GM23338 (cell line): ENCODE measurements around the gene H1-8. TPM values are rescaled to one million over a fixed set of nuclear protein-coding genes. Genes with fewer than 3 reads are reported as not detected.

Experiments
- ATAC-seq: fragments of 200-7000 bp; cut with Tn5 transposase; 3 replicates; pipeline ENCODE4 v1.9.1; 2020
- DNase-seq: peaks from one replicate; pipeline ENCODE4 v3.0.0-alpha.2; 2015; ENCODE audit warnings: low spot score
- H2AFZ ChIP-seq: fragments of 200-600 bp; sonication (generic); 2 replicates; pipeline ENCODE4 v1.8.0; 2016; ENCODE audit warnings: antibody characterized with exemption, mild to moderate bottlenecking, moderate library complexity
- H3F3A ChIP-seq: fragments of 200-600 bp; sonication (generic); replicated peaks from 2 replicates; pipeline ENCODE4 v1.8.0; 2017; ENCODE audit warnings: antibody characterized with exemption, mixed run types, low read depth
- H3K27ac ChIP-seq: fragments of 200-600 bp; sonication (generic); 2 replicates; pipeline ENCODE4 v1.6.1; 2016; ENCODE audit warnings: low read depth
- H3K27me3 ChIP-seq: fragments of 200-600 bp; sonication (generic); 2 replicates; pipeline ENCODE4 v1.8.0; 2016; ENCODE audit warnings: mild to moderate bottlenecking, mixed run types, moderate library complexity; ENCODE audit not compliant: insufficient read depth
- H3K36me3 ChIP-seq: fragments of 200-600 bp; sonication (generic); 2 replicates; pipeline ENCODE4 v1.8.0; 2016; ENCODE audit warnings: mild to moderate bottlenecking; ENCODE audit not compliant: insufficient read depth
- H3K4me1 ChIP-seq: fragments of 200-600 bp; sonication (generic); 2 replicates; pipeline ENCODE4 v1.8.0; 2016; ENCODE audit warnings: mild to moderate bottlenecking, moderate library complexity; ENCODE audit not compliant: insufficient read depth
- H3K4me2 ChIP-seq: fragments of 200-600 bp; sonication (generic); 2 replicates; pipeline ENCODE4 v1.7.1; 2017; ENCODE audit warnings: mixed run types
- H3K4me3 ChIP-seq: fragments of 200-600 bp; sonication (generic); 2 replicates; pipeline ENCODE4 v1.6.1; 2016; ENCODE audit warnings: mixed run types
- H3K79me2 ChIP-seq: fragments of 200-600 bp; sonication (generic); replicated peaks from 2 replicates; pipeline ENCODE4 v1.8.0; 2017; ENCODE audit warnings: mild to moderate bottlenecking; ENCODE audit not compliant: insufficient read depth
- H3K9me2 ChIP-seq: fragments of 200-600 bp; sonication (generic); 2 replicates; pipeline ENCODE4 v1.8.0; 2017; ENCODE audit not compliant: insufficient read depth
- H4K20me1 ChIP-seq: fragments of 200-600 bp; sonication (generic); replicated peaks from 2 replicates; pipeline ENCODE4 v1.8.0; 2017; ENCODE audit warnings: mild to moderate bottlenecking; ENCODE audit not compliant: insufficient read depth
- H3K27ac Mint-ChIP-seq: 2 replicates; pipeline ENCODE4 v1.8.0; 2020; ENCODE audit warnings: inconsistent platforms, mild to moderate bottlenecking, moderate library complexity, mixed read lengths
- H3K27me3 Mint-ChIP-seq: 3 replicates; pipeline ENCODE4 v1.8.0; 2022; ENCODE audit warnings: low read depth, mild to moderate bottlenecking, moderate library complexity, mixed read lengths, inconsistent platforms; ENCODE audit not compliant: insufficient read depth, poor library complexity
- H3K36me3 Mint-ChIP-seq: 3 replicates; pipeline ENCODE4 v1.8.0; 2021; ENCODE audit warnings: low read depth, mild to moderate bottlenecking, inconsistent platforms, moderate library complexity, mixed read lengths
- H3K4me1 Mint-ChIP-seq: 3 replicates; pipeline ENCODE4 v1.8.0; 2020; ENCODE audit warnings: mild to moderate bottlenecking, inconsistent platforms, mixed read lengths
- H3K4me3 Mint-ChIP-seq: 3 replicates; pipeline ENCODE4 v1.8.0; 2021; ENCODE audit warnings: moderate library complexity, mild to moderate bottlenecking, inconsistent platforms, mixed read lengths
- H3K9me3 Mint-ChIP-seq: 3 replicates; pipeline ENCODE4 v1.8.0; 2020; ENCODE audit warnings: moderate library complexity, mild to moderate bottlenecking, inconsistent platforms, mixed read lengths
- CREB1 ChIP-seq: fragments of 250-450 bp; sonication (Bioruptor Pico); IDR thresholded peaks from 2 replicates; pipeline ENCODE4 v1.5.0; 2020; ENCODE audit warnings: low read depth, mild to moderate bottlenecking, moderate library complexity
- EZH2phosphoT487 ChIP-seq: fragments of 200-600 bp; sonication (generic); IDR thresholded peaks from one replicate; pipeline ENCODE4 v1.8.1; 2018; ENCODE audit warnings: antibody characterized with exemption; ENCODE audit not compliant: unreplicated experiment
- JUNB ChIP-seq: IDR thresholded peaks from one replicate; pipeline ENCODE4 v1.6.1; 2016; ENCODE audit warnings: antibody characterized with exemption; ENCODE audit not compliant: unreplicated experiment
- NANOG ChIP-seq: IDR thresholded peaks from 2 replicates; pipeline ENCODE4 v1.6.1; 2016; ENCODE audit warnings: antibody characterized with exemption, borderline replicate concordance
- POLR2AphosphoS5 ChIP-seq: IDR thresholded peaks from 2 replicates; pipeline ENCODE4 v1.6.1; 2016; ENCODE audit warnings: antibody characterized with exemption, low read depth
- STAT1 ChIP-seq: IDR thresholded peaks from one replicate; pipeline ENCODE4 v1.6.1; 2016; ENCODE audit warnings: antibody characterized with exemption; ENCODE audit not compliant: unreplicated experiment
- ZNF114 ChIP-seq: fragments of 250-450 bp; sonication (Bioruptor Pico); IDR thresholded peaks from 2 replicates; pipeline ENCODE4 v1.5.0; 2020; ENCODE audit warnings: mild to moderate bottlenecking, moderate library complexity
- polyA plus RNA-seq: library from polyadenylated mRNA; unstranded; fragments of >200 nt; fragmentation: Nextera tagmentation; extraction: Ambion mirVana; gene quantifications from 2 replicates; pipeline ENCODE4 v1.2.1, GENCODE V29; 2016
- total RNA-seq: library from RNA; depleted of rRNA; stranded (reverse); fragments of >200 nt; shearing (Covaris generic); gene quantifications from 2 replicates; pipeline ENCODE4 v1.2.3, GENCODE V29; 2014
- TF ChIP-seq, protein P1 (sequence below): fragments of 250-450 bp; sonication (Bioruptor Pico); IDR thresholded peaks from 2 replicates; pipeline ENCODE4 v1.5.0; 2020; ENCODE audit warnings: mild to moderate bottlenecking, moderate library complexity
- TF ChIP-seq, protein P2 (sequence below): IDR thresholded peaks from one replicate; pipeline ENCODE4 v1.6.1; 2018; ENCODE audit warnings: antibody characterized with exemption; ENCODE audit not compliant: unreplicated experiment

Gene H1-8
- total and polyA plus RNA-seq, 2 experiments from 2014 or later = not detected

DNA sequence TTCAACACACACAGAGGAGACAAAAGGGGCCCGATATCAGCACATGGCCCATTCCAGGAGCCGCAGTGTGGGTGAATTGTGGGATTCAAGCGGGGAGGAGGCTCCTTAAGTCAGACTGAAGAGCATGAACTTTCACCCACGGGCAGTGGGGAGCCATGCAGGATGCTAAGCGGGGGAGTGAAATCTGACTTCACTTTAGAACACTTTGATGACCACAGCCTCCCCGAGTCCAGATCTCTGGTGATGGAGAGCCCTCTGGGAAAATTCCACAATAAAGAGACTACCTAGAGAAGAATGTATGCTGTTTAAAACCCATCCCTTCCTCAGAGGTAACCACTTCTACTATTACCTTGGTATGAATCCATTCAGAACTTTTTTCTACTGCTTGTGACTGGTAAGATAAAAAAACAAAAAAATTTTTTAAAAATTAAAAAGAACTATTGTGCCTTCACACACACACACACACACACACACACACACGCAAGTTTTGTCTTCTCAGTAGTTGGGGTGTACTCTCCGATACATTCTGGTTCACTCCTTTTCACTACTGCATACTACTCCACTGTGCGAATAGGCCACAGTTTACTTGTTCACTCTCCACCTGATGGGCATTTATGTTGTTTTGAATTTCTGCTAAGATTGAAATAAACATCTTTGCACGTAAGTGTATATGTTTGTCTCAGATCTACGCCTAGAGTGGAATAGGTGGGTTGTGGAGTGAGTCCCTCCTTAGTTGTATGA lies 2.0 kb upstream of the H1-8 start (continued):
- TF ChIP-seq, protein P1, sequence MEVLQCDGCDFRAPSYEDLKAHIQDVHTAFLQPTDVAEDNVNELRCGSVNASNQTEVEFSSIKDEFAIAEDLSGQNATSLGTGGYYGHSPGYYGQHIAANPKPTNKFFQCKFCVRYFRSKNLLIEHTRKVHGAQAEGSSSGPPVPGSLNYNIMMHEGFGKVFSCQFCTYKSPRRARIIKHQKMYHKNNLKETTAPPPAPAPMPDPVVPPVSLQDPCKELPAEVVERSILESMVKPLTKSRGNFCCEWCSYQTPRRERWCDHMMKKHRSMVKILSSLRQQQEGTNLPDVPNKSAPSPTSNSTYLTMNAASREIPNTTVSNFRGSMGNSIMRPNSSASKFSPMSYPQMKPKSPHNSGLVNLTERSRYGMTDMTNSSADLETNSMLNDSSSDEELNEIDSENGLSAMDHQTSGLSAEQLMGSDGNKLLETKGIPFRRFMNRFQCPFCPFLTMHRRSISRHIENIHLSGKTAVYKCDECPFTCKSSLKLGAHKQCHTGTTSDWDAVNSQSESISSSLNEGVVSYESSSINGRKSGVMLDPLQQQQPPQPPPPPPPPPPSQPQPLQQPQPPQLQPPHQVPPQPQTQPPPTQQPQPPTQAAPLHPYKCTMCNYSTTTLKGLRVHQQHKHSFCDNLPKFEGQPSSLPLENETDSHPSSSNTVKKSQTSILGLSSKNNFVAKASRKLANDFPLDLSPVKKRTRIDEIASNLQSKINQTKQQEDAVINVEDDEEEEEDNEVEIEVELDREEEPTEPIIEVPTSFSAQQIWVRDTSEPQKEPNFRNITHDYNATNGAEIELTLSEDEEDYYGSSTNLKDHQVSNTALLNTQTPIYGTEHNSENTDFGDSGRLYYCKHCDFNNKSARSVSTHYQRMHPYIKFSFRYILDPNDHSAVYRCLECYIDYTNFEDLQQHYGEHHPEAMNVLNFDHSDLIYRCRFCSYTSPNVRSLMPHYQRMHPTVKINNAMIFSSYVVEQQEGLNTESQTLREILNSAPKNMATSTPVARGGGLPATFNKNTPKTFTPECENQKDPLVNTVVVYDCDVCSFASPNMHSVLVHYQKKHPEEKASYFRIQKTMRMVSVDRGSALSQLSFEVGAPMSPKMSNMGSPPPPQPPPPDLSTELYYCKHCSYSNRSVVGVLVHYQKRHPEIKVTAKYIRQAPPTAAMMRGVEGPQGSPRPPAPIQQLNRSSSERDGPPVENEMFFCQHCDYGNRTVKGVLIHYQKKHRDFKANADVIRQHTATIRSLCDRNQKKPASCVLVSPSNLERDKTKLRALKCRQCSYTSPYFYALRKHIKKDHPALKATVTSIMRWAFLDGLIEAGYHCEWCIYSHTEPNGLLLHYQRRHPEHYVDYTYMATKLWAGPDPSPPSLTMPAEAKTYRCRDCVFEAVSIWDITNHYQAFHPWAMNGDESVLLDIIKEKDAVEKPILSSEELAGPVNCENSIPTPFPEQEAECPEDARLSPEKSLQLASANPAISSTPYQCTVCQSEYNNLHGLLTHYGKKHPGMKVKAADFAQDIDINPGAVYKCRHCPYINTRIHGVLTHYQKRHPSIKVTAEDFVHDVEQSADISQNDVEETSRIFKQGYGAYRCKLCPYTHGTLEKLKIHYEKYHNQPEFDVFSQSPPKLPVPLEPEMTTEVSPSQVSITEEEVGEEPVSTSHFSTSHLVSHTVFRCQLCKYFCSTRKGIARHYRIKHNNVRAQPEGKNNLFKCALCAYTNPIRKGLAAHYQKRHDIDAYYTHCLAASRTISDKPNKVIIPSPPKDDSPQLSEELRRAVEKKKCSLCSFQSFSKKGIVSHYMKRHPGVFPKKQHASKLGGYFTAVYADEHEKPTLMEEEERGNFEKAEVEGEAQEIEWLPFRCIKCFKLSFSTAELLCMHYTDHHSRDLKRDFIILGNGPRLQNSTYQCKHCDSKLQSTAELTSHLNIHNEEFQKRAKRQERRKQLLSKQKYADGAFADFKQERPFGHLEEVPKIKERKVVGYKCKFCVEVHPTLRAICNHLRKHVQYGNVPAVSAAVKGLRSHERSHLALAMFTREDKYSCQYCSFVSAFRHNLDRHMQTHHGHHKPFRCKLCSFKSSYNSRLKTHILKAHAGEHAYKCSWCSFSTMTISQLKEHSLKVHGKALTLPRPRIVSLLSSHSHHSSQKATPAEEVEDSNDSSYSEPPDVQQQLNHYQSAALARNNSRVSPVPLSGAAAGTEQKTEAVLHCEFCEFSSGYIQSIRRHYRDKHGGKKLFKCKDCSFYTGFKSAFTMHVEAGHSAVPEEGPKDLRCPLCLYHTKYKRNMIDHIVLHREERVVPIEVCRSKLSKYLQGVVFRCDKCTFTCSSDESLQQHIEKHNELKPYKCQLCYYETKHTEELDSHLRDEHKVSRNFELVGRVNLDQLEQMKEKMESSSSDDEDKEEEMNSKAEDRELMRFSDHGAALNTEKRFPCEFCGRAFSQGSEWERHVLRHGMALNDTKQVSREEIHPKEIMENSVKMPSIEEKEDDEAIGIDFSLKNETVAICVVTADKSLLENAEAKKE (CRISPR knock-in tag) = no peak

DNA sequence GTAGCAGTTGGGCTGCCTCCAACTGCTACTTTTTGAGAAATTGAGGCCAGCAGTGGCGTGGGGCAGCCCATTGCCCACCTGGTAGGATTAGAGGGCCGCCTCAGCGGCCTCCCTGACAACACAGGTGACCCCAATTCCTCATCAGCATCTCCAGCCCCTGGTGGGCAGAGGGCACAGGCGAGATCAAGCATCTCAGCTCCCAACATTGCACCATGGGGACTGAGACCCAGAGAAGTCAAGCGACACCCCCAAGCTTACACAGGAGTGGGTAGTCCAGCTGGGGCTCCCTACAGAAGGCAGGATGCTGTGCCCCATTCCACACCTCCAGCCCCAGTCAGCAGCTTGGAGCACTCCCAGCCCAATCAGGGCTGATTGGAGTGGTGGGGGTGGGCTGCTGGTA lies 228 bp upstream of the H1-8 start:
- H2AFZ ChIP-seq = no peak overlapping the region
- peaks cover 20% of the 10 kb centered on the region for H3K4me1 Mint-ChIP-seq
- no peak for TF ChIP-seq STAT1
- TF ChIP-seq EZH2phosphoT487 = no peak
- TF ChIP-seq, protein P2, sequence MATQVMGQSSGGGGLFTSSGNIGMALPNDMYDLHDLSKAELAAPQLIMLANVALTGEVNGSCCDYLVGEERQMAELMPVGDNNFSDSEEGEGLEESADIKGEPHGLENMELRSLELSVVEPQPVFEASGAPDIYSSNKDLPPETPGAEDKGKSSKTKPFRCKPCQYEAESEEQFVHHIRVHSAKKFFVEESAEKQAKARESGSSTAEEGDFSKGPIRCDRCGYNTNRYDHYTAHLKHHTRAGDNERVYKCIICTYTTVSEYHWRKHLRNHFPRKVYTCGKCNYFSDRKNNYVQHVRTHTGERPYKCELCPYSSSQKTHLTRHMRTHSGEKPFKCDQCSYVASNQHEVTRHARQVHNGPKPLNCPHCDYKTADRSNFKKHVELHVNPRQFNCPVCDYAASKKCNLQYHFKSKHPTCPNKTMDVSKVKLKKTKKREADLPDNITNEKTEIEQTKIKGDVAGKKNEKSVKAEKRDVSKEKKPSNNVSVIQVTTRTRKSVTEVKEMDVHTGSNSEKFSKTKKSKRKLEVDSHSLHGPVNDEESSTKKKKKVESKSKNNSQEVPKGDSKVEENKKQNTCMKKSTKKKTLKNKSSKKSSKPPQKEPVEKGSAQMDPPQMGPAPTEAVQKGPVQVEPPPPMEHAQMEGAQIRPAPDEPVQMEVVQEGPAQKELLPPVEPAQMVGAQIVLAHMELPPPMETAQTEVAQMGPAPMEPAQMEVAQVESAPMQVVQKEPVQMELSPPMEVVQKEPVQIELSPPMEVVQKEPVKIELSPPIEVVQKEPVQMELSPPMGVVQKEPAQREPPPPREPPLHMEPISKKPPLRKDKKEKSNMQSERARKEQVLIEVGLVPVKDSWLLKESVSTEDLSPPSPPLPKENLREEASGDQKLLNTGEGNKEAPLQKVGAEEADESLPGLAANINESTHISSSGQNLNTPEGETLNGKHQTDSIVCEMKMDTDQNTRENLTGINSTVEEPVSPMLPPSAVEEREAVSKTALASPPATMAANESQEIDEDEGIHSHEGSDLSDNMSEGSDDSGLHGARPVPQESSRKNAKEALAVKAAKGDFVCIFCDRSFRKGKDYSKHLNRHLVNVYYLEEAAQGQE = no peak
- no peak for TF ChIP-seq JUNB
- no peak for TF ChIP-seq NANOG
- no peak for TF ChIP-seq POLR2AphosphoS5
- no peak for TF ChIP-seq ZNF114
- TF ChIP-seq CREB1 (CRISPR knock-in tag) = no peak

More for the DNA sequence above, 228 bp upstream of the H1-8 start:
- H3K27me3 Mint-ChIP-seq = peaks cover 10% of the 10 kb centered on the region
- no peaks in the 10 kb centered on the region for H3K36me3 Mint-ChIP-seq
- no peaks in the 10 kb centered on the region for H3K27me3 ChIP-seq
- no peaks in the 10 kb centered on the region for H3K9me3 Mint-ChIP-seq
- H3F3A ChIP-seq = no peaks in the 10 kb centered on the region
- no peak for ATAC-seq
- no peaks in the 10 kb centered on the region for H4K20me1 ChIP-seq
- no peaks in the 10 kb centered on the region for H3K79me2 ChIP-seq
- H3K4me3 Mint-ChIP-seq = no peak overlapping the region
- no peak overlapping the region for H3K4me2 ChIP-seq
- H3K36me3 ChIP-seq = no peaks in the 10 kb centered on the region
- DNase-seq = no peak
- H3K27ac Mint-ChIP-seq = no peak overlapping the region
- no peaks in the 10 kb centered on the region for H3K9me2 ChIP-seq
- H3K4me1 ChIP-seq = 0 out of 2 replicates have a peak, but pooled peaks cover 13% of the 10 kb centered on the region
- H3K4me3 ChIP-seq = no peak overlapping the region
- H3K27ac ChIP-seq = no peak overlapping the region
